ENCODE measurements around the gene RHOF.
A peak's percentile ranks its signal among the peaks of the same experiment; 100 is the strongest.
"Not testable (repeated sequence)": the region's sequence is repeated elsewhere in the genome, so short reads cannot be mapped to it uniquely, and the experiment has no call there.

The RHOF gene

DNA sequence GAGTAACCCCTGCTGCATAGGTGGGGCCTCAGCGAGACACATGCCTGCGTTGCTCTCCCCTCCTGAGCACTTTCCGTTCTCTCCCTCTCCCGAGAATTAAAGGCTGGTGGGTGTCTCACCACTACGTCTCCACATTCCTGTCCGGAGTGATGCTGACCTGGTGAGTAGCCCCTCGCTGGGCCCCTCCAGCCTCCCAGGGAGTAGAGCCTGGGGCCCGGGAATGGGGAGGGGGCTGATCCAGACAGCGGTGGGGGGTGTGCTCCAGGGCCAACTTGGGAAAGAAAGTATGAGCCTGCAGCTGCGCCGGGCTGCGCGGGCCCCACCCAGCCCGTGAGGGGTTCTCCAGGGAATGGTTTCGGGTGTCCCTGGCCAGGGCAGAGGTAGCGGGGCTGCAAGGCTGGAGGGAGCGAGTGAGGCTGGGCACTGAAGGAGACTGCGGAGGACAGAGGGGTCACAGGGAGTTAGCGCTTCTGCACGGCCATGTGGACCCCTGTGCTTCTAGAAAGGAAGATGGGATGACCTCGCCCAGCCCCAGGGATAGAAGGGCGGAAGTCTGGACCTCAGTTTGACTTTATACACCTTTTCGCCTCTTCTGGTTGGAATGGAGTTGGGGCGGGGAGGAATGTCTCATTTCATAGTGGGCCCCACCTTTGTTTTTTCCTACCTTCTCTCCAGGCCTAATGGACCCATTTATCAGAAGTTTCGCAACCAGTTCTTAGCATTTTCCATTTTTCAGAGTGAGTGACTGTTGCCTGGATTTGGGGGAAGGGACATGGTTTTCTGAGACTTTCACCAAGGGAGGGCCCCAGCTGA lies 22.5 kb downstream of the RHOF start:
- DNase-seq = no peak

- DNase-seq = no peak
Measured at GRCh38 chr12:121770388-121770787, 23.1 kb downstream of the RHOF start.

- no peak for DNase-seq
Measured at GRCh38 chr12:121769831-121770301, 23.6 kb downstream of the RHOF start.

DNA sequence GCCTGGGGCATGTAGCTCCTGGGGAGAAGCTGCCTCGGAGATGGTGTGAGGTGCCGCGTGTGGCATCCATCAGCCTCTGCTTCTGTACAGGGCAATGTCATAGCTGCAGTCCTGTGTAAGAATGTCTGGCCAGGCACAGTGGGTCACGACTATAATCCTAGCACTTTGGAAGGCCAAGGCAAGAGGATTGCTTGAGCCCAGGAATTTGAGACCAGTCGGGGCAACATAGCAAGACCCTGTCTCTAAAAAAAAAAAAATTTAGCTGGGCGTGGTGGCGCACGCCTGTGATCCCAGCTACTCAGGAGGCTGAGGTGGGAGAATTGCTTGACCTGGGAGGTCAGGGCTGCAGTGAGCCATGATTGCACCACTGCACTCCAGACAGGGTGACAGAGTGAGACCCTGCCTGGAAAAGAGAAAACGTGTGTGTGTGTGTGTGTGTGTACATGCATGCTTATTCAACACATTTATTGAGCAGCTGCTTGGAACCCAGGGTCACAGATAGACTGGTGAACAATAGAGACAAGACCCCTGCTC lies 24.1 kb downstream of the RHOF start:
- no peak for DNase-seq

- DNase-seq = peak; percentile 69
Measured at GRCh38 chr12:121767525-121768016, 25.9 kb downstream of the RHOF start.

DNA sequence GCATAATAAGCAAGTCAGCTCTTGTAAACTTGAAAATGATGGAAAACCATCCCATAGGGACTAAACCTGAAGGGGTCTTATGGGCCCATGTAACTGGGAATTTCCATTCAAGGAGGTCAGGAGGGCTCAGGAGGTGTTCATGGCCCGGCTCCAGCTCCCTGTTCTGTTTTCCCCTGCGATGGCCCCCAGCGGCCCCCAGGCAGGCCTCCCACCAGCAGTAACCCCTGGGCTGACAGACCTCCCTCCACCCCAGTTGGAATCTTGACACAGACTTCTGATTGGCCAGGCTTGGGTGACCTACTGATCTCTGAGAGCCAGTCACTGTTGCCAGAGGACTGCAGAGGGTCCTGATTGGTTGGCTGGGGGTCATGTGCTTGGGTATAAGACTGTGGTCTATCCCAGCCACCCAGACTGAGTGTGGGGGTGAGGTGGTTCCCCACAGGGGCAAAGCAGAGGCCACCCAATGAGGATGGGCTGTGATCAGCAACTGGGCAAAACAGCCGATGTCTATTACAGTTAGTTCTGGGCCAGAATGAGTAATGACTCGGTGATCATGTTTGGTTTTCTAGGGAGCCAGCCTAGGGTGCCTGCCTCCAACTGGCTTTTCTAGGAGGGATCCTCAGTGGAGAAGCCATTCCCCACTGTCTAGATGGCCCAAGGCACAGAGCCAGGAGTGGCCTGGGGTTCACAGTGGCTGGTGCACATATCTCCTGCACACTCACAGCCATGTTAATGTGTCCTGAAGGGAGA lies 27.0 kb downstream of the RHOF start:
- no peak for DNase-seq

GRCh38 chr12:121765573-121765972 lies 27.9 kb downstream of the RHOF start:
- peak; percentile 91 for DNase-seq

DNA sequence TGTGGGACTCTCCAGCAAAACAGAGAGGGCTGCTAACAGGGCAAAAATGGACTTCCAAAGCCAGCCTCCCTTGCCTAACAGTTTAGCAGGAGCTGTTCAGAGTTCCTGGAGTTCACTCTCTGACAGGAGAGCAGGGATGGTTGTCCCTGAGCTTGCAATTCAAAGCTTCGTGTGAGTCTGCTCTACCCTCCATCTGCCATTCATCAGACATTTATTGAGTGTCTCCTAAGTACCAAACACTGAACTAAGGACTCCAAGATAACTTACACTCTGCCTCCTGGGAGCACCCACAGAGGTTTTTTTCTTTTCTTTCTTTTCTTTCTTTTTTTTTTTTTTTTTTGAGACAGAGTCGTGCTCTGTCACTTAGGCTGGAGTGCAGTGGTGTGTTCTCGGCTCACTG lies 28.7 kb downstream of the RHOF start:
- no peak for DNase-seq

- no peak for DNase-seq
Measured at GRCh38 chr12:121762269-121762668, 31.2 kb downstream of the RHOF start.

GRCh38 chr12:121758536-121758935 lies 35.0 kb downstream of the RHOF start:
- DNase-seq = not testable (repeated sequence)

DNA sequence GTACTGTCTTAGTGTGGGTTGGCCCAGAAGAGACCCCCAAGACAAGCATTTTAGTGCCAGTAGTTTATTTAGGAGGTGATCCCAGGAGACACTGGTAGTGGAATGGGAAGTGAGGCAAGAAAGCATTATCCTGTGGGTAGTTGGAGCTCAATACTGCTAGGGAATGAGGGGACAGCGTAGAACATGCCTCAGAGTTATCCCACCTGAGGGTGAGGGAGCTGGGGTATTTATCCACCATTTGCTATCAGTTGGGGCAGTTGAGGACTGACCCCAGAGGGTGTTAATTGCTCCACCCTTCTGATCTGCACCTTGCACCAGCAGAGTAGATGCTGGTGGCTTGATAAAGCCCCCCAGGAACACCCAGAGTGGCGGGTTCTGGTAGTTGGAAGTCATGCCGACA lies 37.9 kb downstream of the RHOF start:
- no peak for DNase-seq

DNA sequence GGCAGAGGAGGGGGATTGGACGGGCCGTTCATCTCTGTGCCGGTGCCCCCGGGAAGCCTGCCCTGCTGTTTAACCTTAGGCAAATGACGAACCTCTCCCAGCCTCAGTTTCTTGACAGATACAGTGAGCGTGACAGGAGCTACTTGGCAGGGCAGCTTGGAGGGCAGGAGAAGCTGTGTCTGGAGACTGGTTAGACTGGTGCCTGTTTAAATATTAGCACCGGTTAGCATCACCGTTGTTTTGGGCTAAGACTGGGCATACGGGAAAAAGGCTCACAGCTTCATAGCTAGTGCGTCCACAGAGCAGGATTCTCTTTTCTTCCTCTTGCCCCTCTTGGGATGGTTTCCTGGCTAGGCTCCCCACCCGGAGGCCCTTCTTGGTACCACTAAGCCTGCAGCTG lies 38.7 kb downstream of the RHOF start:
- DNase-seq = no peak

- DNase-seq = no peak
Measured at GRCh38 chr12:121753844-121754264, 39.6 kb downstream of the RHOF start.

DNA sequence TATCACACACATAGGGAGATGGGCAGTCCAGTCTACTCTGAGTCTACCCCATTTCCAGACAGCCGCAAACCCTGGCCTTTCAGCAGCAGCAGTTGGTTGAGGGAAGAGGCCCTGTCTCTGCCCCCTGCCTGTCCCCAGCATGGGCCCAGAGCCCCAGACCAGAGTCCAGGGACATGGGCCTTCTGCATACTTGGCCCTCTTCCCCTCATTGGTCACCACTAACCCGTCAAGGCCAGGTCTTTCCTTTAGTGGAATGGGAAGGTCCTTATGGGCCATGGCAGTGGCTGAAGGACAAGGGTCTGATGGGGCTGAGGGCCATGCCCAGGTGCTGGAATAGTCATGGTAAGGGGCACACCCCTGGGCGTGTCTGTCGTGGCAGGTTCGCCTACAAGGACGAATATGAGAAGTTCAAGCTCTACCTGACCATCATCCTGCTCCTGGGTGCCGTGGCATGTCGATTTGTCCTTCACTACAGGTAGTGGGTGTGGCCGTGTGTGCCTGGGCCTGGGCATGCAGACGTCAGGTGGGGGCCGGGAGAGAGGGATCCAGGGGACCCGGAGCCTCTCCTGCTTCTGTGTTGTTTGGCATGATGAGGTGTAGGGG lies 41.6 kb downstream of the RHOF start:
- no peak for DNase-seq

DNA sequence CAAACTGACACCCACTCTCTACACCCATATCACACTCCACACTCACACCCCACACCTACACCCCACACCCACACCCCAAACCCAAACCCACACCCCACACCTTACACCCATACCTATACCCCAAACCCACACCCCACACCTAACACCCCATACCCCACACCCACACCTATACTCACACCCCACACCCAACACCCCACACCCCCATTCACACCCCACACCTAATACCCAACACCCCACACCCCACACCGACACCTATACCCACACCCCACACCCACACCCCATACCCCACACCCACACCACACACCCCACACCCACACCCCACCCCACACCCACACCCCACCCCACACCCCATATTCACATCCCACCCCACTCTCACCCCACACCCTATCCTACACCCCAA lies 42.5 kb downstream of the RHOF start:
- DNase-seq = no peak

- DNase-seq = no peak
Measured at GRCh38 chr12:121750507-121750955, 43.0 kb downstream of the RHOF start.

DNA sequence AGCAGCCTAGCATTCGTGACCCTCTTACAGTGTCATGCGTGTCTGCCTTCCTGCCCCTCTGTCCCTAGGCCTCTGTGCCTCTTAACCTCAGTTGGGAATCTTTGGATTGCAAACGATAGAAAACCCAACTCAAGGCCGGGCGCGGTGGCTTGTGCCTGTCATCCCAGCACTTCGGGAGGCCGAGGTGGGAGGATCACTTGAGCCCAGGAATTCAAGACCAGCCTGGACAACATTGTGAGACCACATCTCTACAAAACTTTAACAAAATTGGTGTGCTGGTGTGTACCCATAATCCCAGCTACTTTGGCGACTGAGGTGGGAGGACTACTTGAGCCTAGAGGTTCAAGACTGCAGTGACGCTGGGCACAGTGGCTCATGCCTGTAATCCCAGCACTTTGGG lies 44.2 kb downstream of the RHOF start:
- DNase-seq = no peak

DNA sequence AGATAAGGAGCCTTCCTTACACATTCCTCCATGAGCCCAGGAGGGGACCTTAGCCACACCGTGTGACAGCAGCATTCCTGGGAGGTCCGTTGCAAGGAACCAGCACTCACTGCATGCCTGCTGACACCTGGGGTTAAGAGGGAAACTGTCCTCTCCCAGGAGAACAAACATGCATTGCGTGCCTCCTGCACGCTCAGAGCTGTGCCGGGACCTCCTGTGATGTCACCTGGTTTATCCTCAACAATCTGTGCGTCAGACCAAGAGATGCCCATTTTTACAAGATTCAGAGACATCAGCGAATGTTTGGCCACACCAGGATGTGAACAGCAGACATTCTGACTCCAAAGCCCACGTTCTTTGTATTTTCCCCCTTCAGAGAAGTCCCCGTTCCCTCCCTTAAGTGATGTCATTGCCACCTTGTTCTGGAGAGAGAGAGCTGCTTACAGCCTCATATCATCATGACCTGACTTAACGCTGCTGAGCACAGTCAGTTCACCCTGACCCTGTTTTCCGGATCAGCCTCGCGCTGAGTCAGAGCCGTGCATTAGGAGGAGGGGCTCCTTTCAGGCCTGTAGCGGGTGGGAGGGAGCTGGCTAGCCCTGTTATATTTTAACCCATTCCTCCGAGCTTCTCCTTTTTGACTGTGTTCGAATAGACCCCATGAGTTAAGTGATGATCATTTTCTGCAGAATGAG lies 44.8 kb downstream of the RHOF start:
- peak; percentile 91 for DNase-seq

DNA sequence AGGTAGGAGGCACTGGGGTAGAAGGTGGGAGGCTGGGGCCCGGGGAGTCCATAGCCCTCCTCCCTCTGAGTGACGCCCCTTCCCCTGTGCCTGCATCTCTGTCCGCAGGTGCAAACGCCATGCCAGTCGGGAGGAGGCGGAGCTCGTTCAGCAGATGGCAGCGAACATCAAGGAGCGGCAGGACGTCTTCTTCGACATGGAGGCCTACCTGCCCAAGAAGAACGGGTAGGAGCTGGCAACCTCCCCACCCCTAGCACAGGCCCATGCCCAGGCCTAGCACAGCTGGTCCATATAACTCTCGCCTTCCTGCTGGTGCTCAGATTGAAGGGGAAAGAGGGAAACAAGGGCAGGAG lies 45.3 kb downstream of the RHOF start:
- DNase-seq = no peak

DNA sequence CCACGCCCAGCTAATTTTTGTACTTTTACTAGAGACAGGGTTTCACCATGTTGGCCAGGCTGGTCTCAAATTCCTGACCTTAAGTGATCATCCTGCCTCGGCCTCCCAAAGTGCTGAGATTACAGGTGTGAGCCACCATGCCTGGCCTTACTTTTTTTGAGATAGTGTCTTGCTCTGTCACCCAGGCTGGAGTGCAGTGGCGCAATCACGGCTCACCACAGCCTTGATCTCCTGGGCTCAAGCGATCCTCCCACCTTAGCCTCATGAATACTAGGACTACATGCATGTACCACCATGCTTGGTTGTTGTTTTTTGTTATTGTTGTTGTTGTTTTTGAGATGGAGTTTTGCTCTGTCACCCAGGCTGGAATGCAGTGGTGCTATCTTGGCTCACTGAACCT lies 47.9 kb downstream of the RHOF start:
- DNase-seq = not testable (repeated sequence)

GRCh38 chr12:121741743-121742142 lies 51.7 kb downstream of the RHOF start:
- peak; percentile 47 for DNase-seq

DNA sequence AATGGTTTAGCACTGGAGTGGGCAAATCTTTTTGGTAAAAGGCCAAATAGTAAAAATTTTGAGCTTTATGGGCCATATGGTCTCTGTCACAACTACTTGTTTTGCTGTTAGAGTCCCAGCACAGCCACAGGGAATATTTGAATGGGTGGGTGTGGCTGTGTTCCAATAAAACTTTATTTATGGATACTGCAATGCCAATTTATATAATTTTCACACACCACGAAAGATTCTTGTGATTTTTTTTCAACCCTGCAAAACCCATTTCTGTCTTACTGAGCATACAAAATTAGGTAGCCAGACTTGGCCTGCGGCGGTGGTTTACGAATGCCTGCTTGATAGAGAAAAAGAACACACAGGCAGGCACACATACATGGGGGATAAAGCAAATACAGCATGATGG lies 52.6 kb downstream of the RHOF start:
- DNase-seq = no peak
